22Rv1 (cell line): ENCODE data around the gene TYW1.
"Not testable (repeated sequence)": the region's sequence is repeated elsewhere in the genome, so short reads cannot be mapped to it uniquely, and the experiment has no call there.

Source experiments
- CTCF ChIP-seq: fragments of 450-650 bp; IDR thresholded peaks from 2 replicates; pipeline ENCODE4 v1.5.1; 2017; ENCODE audit warnings: mild to moderate bottlenecking
- ZFX ChIP-seq: fragments of 450-650 bp; IDR thresholded peaks from 2 replicates; pipeline ENCODE4 v1.6.1; 2017; ENCODE audit warnings: antibody characterized with exemption, borderline replicate concordance

GRCh38 chr7:67052161-67052560 lies 55.5 kb downstream of the TYW1 start:
- TF ChIP-seq CTCF, ZFX: not testable (repeated sequence)
